Activated CD4-positive, alpha-beta T cell treated with anti-CD3 and anti-CD28 coated beads, Interleukin-10, Interleukin-2, amounts not matched to agents 100 ng/mL and 50 ng/mL, durations not matched to agents 16 hours and 8 hours (primary cell): ENCODE data around the gene SASH1.

ENCODE experiments used
- DNase-seq: peaks from one replicate; pipeline ENCODE4 v3.0.0-alpha.2; 2020

The SASH1 gene

DNA sequence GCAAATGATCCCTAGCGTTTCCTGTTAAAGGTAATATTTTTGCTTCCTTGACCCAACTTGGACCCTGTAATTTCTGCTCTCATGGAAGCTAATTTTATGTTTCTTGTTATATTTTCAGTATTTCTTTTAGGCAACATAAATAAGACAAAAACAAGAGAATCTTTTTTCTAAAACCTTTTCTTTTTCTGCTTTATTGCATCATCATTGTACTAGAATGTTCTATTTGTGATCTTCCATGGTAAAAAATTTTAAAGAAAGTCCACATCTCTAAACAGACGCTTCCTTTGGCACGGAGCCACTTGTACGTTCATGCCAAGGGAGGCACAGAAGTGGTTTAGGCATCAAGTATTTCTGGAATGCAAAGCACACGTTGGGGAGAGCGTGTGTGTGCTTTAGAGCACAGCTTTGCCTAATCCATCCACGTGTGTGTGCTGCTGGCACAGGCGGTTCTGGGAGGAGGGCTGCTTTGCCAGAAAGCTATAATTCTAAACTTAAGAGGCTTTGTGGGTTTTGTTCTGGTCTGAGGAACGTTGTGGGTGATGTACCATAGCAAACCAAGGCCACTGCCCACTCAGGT, 98.3 kb downstream of the SASH1 start:
- DNase-seq, result no peak

DNA sequence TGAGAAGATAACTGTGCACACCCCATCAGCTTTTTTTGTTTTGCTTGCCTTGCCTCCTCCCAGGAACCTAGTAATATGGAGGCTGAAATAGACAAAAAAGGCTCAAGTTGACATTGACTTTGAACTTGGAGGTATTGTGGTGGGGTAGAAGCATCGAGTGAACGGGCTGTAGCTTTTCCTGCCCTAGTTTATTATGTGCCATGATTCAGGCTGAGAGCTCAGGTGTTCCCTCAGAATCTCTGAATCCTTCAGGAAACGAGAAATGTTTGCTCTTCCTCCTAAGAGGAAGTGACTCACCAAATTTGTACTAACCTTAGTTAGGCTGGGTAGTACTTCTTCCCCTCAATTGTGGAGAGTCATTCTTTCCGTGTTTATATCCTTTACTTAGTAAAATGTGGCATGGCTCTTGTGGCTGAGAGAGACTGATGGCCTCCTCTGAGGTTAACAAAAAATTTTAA, 98.8 kb downstream of the SASH1 start:
- DNase-seq, result peak; percentile 65

DNA sequence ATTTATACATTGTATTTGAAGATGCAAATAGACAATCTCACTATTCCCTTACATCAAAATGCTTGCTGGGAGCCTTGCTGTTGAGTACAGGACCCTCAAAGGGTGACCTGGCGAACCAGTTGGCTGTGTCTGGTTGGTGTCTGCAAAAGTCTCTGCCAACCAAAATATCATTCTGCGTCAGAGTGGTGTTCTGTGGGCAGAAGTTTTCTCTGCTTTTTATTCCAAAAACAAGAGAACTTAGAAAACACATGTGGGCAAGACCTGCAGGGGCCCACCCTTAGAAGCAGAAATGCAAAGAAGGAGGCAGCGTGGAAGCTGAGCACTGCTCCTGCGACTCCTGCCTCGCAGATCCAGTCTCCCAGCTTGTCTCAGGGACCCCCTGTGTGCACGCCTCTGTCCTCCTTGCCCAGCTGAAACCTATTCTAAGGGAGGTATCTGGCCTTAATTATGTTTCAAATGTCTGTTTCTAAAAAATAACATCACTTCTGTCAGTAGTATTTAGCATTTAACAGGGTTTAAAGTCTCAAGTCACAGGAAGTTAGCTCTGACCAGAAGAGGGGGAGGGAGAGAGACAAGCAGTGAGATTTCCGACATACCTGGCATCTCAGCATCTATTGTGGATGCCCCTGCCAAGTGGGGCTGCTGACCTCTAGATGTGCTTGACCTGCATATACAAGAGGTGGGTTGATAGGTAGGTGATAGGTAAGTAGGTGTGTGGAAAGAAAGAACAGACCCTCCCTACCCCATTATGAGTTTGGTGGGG, 101.3 kb downstream of the SASH1 start:
- no peak for DNase-seq

DNA sequence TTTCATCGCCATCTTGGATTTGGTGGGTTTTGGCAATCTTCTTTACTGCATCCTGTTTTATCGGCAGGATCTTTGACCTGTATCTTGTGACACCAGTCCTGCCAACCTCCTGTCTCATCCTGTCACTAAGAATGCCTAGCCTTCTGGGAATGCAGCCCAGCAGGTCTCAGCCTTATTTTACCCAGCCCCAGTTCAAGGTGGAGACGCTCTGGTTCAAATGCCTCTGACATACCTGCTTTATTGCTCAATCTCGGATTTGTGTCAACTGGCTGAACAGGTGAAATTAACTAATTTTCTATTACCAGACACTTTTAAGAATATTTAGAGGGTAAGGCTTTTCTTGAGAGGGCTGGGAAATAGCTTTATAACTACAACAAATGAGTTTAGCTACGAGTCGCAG, 102.5 kb downstream of the SASH1 start:
- no peak for DNase-seq

DNA sequence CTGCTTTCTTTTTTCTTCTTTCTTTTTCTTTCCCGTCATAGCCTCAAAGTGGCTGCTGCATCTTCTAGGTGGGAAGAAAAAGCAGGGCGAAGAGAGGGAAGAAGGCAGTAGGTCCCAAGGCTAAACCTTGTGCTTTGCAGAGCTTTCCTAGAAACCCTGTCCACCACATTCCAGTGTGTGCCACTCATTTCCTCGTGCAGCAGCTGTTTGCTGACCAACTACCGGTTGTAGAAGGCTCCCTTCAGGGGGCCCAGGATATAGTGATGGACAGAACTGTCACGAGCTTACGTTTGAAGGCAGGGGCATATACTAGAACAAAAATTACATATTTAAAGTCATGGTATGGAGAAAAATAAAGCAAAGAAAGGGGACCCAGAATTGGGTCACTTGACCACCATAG, 103.0 kb downstream of the SASH1 start:
- no peak for DNase-seq

DNA sequence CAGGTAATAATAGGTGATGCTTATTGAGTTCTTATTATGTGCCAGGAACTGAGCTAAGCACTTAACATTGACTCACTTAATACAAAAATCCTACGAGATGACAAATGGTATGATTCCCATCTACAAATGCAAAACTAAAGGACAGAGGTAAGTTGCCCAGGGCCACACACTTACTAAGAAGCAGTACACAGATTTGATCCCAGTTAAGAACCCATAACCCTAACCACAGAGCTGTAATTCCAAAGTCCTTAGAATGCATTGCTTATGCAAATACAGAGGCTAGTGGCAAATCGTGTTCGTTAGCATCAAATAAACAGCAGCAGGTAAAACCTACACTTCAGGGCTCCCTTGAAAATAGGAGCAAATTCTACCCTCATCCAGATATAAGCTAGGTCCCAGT, 104.0 kb downstream of the SASH1 start:
- no peak for DNase-seq

DNA sequence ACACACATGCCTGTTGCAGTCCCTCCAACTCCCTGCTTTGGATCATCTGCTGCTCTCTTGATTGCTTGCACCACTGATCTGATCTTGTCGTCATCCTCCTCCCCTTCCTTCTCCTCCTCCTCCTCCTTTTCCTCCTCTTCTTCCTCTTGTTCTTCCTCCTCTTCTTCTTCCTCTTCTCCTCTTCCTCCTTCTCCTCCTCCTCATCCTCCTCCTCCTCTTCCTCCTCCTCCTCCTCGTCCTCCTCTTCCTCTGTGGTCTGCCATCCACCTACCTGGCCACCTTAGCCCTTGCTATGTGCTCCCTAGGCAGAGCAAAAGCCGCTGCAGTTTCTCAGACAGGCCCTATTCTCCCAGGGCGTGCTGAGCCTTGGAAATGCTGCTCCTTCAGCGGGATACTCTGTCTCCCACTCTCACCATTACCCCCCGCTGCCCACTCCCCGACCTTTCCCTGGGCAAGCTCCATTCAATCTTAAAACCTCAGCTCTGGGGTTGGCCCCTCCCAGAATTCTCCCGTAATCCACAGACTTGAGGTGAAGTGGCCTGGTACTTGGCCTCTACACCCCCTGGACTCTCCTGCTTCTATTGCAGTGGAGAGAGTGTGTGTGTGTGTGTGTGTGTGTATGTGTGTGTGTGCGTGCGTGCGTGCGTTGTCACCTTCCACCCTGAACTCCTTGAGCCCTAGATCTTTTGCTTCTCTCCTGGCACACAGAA, 105.0 kb downstream of the SASH1 start:
- no peak for DNase-seq

DNA sequence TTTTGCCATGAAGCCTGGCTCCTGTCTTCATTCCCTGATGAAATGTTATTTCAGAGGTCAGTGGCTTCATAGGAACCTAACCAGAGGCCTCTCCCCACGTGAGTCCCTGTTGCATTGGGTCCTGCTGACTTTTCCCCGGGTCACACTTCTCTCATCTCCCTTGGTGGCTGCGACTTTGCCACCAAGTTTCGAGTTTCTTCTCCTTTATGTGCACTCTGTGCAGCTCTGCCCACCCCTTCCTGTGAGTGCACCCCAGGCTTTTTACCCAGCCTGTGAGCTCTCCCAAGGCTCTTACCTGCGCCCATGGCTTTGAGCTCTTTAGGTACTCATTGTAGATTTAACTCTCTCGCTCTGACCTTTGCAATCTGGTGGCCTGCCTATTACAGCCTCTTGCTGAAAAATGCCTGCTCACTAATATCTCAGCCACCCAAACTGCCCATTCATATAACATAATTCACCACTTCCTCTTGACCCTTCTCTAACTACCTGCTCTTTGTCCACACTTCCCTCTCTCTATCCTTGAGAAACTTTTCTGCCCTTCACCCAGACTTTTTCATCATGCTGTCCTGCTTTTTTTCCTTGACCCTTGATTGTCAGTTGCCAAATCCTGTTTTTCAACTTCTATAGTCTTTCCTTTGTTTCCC, 105.9 kb downstream of the SASH1 start:
- DNase-seq, result peak; percentile 24

DNA sequence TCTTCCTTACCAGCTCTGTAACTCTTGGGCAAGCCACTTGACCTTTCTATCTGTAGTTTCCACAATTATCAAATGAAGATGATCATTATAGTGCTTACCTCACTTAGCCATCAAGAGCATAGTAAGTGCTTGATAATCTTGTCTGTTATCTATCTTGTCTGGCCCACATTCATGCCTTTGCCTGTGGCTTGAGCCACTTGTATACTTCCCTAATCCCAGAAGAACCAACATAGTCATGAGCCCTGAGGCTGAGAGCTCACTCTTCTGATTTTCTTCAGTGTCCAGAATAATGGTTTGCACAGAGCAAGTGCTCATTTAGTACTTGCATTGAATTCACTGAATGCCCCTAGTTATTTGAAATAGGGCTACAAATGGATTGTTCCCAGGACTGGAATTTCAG, 108.2 kb downstream of the SASH1 start:
- DNase-seq, result no peak

DNA sequence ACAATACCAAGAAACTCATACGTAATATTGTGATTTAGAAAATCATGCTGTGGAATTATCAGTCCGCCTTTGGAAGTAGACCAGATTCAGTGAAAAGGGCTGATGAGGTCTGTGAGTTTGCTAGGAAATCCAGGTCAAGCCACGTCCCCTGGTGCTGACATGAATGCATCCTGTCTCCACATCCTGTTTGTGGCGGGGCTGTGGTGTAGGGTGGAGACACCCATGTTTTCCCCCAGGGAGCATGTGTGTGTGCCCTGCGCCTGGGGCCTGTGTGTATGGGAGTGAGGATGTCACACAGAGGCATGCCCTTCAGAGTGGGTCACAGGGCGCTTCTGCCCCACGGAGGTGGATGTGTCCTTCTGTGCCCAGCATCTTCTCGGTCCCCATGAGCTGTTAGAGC, 109.1 kb downstream of the SASH1 start:
- DNase-seq, result peak; percentile 60

DNA sequence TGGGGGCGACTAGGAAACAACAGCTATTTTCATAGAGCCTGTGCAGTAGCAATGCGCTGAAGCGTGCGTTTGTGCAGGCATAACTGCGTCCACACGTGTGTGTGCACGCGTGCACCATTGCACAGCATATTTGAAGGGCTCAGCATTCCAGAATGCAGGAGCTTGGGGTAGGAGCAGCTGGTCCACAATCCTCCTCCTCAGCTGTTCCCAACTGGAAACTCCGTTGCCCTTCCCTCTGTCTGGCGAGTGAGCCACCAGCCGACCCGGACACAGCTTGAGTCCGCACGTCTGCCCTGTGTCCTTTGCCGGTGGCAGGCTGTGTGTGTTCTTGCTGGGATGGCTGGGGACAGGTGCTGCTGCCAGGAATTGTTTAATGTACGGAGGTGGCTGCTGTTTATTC, 110.2 kb downstream of the SASH1 start:
- DNase-seq, result no peak

DNA sequence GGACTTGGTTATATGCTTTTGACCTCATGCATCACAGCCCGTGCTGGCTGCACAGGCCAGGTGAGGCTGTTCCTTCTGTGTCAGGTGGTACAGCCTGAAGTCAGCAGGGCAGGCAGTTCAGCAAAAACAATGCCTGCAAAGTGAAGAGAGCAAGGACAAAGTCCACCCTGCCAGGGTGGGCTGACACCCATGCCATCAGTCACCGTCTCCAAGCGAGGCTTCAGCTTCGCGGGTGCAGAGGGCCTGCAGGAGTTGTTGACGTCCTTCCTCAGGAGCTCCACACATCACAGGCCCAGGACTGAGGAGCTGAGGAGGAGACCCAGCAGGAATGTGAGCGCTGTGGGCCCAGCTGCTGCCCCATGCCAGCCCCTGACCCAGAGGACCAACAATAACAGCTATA, 111.3 kb downstream of the SASH1 start:
- DNase-seq, result no peak

DNA sequence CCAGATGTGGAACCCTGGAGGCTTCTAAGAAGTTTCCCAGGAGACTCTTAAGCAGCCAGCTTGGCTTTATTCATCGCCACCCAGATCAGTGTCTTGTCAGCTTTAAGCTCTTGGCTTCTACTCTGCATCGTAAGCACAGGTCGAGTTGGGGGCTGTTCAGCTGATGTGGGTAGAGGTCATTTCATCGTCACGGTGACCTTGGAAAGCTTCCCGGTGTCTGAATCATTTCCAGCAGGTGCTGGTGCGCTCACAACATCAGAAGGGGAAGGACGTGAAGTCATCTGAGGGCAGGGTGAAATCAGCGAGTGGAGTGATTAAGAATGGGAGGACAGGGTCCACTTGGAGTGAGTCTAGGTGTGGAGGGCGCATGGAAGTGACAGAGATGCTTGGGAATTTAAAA, 112.6 kb downstream of the SASH1 start:
- no peak for DNase-seq

DNA sequence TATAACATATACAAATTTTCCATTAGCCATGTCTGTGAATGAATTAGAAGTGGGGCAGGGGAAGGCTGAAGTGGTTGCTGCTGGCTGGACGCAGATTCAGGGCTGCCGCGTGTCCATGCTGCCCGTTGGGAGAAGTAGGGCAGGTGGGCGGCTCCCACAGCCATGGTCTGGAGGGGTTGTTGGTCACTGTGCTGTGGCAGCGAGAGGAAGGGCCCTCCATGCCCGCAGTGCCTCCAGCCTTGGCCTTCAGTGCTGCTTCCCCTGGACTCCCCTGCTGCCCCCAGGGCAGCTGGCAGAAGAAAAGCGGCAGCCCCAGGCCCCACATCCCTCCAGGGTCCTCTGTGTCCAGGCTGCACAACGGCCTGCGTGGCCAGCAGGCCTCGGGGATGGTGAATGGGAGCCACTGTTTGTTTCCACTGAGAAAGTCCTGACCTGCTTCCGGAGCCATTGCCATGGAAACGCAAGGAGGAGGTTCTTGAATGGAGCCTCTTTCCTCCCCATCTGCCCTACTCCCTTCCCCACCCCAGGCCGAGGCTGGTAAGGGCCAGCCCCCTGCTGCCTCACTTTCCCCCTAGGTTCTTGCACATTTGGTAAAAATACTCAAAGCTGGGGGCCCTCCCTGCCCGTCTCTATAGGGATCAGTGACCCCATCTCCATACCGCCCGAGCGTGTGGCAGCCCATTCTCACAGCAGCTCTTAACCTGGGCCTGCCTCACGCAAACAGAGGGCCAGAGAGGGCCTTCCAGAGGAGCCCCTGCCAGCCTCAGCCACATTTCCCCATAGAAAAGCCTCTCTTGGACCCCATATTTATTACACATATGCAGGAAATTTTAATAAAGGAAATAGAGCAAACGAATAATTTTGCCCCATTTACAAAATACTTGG, 113.3 kb downstream of the SASH1 start:
- no peak for DNase-seq

DNA sequence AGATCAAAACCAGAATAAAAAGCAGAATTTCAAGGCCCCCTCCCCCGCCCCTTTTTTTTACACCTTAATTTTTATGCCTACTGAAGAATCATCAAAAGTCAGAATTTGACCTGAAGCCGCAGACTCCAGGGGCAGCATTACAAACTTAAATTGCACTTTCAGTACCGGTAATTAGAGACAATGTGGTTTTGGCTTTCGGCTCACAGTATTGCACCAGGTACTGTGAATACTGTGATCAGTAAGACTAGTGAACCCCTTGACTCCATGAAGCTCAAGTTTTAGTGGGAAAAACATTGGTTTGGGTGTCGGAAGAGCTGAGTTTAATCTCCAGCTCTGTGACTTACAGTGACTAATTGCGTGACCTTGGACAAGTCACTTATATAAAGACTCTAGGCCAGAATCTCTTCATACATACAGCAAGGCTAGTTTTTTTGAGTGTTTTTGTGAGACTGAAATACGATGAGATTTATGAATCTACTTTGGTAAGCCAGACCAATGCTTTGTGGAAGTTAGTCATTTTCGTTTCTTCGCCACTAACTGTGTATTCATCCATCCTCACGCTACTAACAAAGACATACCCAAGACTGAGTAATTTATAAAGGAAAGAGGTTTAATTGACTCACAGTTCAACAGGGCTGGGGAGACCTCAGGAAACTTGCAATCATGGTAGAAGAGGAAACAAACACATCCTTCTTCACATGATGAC, 114.7 kb downstream of the SASH1 start:
- DNase-seq, result peak; percentile 49

DNA sequence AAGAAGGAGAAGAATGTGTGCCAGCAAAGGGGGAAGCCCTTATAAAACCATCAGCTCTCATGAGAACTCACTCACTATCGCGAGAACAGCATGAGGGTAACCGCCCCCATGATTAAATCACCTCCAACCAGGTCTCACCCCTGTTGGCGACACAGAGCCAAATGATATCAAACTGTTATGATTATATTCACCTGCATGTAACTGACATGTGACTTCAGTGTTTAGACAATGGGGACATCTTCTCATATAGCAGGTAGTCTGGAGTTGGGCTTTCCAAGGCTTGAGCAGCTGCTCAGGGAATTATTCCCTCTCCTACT, 115.2 kb downstream of the SASH1 start:
- no peak for DNase-seq

DNA sequence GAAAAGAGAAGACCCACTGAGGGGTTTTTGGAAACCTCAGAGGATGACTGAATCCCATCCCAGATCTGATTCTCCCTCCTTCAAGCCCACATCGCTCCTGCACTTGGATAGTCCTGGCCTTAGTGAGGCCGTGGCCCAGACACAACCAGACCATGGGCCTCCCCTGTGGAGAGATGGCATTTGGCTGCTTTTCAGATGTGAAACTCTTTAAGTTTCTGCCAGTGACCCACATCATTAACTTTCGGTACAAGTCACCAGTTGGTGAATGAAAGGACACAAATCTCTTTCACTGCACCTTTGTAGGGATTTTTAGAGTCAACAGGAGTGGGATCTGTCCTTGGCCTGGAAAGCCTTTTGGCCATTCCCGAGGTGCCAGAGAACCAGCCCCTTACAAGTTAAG, 116.6 kb downstream of the SASH1 start:
- no peak for DNase-seq

DNA sequence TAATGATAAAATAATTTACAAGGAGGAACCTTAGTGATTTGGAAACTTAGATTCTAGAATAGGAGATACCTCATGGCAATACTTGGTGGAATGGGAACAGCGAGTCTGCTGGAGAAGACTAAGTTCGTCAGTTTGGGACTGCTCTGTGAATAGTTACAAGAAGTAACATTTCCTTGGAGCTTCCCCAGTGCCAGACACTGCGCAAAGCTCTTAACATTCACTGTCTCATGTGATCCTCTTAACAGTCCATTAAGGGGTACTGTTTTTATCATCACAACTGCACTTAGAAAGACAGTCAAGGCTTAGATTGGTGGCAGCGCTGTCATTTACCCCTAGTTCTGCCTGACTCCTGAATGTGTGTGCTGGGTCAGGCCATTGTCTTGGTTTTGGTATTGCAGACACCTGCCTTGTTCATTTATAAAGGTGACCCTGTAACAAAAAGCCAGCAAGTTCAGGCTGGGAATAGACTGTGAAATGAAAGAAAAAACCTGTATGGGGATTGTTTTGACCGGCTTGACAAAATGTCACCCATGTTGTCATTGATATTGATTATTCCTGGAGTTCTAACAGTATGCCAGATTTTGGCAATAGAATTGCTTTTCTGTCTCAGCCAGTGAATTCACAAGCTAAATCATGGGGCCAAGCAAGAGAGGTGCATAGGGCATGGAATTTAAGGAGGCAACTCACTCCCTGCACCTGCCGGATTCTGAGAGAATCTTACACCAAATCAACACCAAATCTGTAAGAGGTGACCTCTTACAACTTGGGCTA, 118.4 kb downstream of the SASH1 start:
- DNase-seq, result no peak

DNA sequence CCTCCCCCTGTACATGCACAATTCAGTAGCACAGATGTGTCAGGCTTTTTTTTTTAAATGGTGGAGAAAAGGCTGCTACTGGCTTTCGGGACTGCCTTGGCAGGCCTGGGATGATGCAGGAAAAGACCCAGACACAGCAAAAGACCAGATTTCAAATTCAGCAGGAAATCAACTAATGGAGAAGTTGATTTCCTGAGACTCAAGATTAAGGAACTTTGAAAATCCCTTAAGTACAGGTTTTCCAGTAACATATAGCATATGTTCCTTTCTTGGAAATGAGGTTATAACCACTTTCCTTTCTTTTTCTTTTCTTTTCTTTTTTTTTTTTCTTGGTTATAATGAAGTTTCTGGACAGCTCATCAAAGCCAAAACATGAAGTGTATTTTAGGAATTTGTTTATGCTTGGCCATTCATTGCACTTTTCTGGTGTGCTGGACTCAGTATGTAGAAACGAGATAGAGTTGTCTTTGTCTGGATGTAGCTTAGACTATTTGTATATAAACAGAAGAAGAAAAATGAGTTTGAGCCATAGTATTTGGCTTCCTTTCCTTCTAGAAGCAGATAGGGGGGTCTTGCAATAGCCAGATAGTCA, 119.4 kb downstream of the SASH1 start:
- no peak for DNase-seq

DNA sequence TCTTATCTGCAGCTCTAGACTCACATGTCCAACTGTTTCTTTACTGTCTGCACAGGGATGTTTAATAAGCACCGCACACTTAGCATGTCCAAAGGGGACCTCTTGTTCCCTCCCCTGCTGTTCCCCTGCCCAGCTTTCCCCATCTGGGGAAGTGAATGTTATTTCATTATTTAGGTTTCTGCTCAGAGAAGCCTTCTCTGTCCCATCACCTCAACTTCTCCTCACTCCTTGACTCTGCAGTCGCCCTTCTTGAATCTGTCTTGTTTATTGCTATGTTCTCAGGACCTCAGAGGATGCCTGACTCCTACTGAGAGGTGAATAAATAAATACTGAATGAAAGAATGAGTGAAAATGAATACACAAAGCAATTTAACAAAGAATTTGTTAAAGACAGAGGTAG, 121.0 kb downstream of the SASH1 start:
- no peak for DNase-seq
